ENCODE results near the gene TMEM272.
A peak's percentile ranks its signal among the peaks of the same experiment; 100 is the strongest.

The TMEM272 gene

DNA sequence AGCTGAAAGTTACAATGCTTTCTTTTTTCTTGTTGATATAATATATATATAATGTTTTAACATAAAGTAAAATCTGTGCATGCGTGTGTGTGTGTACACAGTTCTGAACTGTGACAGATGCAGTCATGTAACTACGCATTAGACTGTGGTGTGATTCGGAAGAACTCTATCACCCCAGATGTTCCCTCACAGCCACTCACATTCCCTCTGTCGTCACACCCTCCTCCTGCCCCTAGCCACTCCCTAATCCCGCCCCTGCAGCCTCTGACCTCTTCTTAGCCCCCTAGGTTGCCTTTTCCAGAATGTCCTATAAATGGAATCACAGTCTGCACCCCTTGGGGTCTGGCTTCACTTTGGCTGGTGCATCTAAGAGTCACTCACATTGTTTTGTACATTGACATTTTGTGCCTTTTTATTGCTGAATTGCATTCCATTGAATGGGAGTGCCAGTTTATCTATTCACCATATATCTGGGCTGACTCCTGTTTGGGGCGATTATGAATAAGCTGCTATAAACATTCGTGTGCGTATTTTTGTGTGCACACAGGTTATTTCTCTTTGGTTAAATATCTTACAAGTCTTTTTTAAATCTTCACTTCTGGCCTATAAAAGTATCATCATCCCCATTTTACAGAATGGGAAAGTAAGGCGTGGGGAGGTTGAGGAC, 61.4 kb downstream of the TMEM272 start:
- DNase-seq, result no peak

DNA sequence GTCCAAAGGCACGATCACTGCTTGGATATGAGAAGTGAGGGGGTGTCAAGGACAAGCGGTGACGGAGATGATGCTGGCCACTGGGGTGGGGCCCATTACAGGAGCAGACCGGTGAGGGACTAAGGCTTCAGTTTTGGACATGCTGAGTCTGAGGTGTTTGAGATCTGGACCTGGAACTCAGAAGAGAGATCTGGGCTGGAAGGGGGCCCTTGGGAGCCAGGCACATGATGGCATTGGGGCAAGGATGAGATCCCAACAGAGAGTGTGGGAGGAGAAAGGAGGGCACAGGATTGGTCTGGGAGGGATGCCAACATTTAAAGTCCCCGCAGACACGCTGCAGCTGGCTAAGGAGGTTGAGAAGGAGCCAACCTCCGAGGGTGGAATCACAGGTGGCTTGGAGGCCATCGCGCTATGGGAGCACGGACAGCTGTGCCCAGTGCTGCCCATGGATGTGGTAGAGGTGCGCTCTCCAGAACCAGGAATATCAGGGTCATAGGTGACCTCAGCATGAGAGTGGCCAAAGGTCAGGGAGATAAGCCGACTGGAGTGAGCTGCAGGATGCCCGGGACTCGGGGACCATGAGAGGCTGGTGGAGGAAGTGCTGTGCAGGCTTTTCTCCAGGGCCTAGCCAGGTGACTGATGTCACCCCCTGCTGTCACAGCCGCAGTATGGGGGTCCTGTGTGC, 62.8 kb downstream of the TMEM272 start:
- no peak for DNase-seq

DNA sequence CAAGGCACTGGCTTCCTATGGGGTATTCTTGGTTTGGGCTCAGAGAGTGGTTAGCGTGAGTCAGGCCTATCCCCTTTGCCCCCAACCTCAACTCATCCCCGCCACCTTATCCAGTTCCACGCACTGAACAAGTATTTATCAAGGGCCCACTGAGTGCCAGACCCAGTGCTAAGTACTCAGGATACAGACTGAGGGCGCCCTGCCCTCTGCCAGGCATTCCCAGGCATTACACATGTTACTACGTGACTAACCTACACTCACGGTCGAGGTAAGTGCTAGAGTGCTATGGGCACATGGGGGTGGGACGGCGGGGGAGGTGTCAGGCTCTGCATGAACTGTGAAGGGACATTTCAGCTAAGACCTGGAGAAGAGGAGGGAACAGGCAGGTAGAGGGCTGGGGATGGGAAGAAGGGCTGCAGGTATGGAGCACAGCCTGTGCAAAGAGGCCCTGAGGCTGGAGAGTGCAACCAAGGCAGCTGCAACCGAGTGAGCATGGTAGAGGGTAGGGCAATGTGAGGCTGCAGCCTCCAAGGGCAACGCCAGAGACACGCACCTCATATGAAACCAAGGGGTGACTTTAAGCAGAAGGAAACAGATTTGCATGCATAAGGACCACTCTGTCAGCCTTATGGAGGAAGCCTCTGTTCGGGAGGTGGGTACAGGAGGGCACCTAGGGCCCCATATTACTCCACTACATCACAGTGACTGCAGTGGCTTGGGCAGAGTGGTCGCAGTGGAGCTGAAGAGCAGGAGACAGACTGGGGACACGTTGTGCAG, 63.5 kb downstream of the TMEM272 start:
- DNase-seq, result no peak

DNA sequence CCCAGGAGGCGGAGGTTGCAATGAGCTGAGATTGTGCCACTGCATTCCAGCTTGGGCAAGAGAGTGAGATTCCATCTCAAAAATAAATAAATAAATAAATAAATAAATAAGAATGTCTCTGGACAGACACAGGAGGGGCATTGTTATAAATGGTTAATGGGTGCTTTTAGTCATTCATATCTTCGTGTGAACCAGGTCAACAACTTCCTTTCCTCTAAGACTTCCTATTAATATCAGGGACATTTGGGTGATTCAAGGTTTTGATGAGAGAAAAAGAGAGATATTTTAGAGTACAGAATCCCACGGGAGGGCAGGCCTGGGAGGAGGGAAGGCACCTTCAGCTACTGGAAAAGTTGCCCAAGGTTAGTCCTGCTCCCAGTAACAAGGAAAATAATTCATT, 64.9 kb downstream of the TMEM272 start:
- DNase-seq, result no peak

DNA sequence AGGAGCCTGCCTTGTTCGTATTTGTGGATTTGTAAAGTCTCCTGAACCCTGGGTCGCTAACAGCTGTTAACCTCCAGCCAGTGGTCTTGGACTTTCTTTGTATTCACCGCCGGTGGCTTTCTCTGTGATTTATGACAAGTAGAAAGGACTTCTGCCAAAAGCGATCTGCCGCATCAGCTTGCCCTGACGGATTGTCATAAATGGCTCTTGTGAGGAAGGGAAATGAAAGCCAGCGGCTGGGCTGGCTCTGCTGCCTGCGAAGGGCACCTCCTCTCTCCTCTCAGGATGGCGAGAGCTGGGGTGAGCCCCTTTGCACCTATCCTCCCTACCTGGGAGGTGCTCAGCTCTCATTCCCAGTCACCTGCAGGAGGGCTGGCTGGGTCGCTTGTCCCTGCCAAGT, 66.6 kb downstream of the TMEM272 start:
- peak in 1 of 58 donors; percentile 16 for DNase-seq

DNA sequence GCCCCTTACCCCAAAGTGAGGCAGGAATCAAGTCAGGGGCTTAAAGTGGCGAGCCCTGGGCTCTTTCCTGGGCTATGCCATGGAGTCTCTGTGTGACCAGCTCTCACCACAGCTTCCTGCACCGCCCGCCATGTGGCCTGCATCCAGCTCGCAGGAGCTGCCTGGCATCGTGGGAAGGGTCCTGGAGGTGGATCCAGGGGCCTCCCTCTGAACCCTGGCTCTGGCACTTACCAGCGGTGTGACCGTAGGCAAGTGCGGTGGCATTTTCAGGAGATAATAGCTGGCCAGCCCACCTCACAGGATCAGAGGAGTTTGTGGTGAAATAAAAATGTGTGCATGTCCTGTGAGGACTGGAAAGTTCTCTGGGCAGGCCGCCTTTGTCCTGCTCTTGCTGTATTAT, 67.1 kb downstream of the TMEM272 start:
- no peak for DNase-seq

DNA sequence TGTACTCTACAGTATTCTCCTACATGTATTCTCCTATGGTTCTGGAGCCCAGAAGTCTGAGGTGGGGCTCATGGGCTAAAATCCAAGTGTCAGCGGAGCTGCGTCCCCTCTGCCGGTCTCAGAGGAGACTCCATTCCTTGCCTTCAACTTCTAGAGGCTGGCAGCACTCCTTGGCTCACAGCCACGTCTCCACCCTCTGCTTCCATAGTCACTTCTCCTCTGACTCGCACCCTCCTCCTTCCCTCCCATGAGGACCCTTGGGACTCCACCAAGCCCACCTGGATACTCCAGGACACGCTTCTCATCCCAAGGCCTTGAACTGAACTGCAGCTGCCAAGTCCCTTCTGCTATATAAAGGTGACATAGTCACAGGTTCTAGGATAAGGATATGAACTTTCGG, 68.8 kb downstream of the TMEM272 start:
- DNase-seq, result no peak

DNA sequence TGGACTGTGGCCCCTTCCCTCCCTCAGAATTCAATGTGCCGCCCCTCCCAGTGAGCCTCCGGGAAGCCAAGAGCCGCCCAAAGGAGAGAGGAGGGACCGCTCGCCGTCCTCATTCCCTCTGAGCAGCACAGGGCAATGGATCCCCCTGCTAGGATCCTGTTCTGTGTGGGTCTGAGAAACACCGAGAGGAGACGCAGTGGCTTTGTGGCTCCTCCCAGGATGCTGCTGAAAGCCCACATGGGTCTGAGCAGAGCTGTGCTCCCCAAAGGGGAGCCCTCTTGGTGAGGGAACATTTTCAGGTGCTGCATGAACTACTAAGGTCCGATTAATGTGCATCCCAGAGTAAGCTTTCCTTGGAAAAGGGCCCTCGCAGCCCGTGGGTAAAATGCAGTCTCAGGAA, 71.5 kb downstream of the TMEM272 start:
- no peak for DNase-seq

DNA sequence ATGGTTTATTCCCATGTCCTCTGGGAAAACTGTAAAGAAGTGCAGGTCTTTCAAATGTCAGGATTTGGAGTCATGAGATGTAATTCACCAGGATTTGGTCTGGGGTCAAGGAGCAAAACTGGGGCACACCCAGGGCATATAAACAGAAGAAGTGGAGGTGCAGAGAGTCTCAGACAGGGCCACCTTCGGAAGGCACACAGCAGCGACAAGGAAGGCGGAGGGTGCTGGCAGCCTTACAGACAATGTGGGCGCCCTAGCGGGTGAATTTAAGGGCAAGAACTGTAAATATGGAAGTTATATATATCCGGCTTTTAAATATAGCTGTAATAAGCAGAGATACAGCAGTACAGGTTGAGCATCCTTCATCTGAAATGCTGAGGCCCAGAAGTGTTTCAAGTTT, 72.2 kb downstream of the TMEM272 start:
- peak in 2 of 58 donors; percentile 5 to 11 for DNase-seq

DNA sequence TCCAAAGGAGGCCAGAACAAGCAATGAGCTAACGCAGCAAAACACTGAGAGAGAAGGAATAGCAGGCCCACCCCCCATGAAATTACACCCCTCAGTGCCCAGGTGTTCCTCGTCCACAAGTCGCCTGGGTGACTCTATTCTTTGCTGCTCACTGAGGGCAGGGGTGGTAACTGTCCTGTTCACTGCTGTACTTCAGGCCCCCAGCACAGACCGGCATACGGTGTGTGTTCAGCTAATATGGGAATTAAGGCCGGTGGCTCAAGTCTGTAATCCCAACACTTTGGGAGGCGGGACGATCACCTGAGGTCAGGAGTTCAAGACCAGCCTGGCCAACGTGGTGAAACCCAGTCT, 72.9 kb downstream of the TMEM272 start:
- no peak for DNase-seq

DNA sequence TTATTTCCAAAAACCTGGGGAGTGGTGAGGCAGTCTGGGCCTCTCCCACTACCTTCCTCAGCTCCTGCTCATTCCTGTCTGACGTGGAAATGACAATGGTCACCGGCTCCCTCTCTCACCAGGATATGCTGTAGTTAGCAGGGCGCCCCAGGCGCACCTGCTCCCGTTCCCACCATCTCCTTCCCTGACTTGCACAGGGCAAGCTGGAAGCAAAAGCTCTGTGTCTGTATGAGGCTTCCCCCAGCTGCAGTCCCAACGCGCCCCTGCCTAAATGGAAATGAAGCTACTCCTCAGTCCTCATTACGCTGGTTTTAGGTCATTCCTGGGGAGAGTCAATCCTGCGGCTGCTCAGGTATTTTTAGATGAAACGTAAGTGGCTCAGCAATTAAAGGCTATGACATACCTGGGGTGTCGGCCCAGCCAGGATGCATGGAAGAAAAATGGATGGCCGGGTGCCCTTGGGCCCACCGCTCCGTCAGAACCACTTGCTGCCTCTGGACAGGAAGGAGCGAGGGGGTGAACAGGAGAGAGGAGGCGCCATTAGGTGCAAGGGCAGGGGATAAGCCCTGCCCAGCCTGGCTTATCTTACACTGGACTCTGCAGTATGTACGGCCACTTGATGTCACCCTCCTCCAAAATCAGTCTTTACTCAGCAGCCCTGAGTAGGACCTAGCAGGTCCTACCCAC, 73.4 kb downstream of the TMEM272 start:
- no peak for DNase-seq

DNA sequence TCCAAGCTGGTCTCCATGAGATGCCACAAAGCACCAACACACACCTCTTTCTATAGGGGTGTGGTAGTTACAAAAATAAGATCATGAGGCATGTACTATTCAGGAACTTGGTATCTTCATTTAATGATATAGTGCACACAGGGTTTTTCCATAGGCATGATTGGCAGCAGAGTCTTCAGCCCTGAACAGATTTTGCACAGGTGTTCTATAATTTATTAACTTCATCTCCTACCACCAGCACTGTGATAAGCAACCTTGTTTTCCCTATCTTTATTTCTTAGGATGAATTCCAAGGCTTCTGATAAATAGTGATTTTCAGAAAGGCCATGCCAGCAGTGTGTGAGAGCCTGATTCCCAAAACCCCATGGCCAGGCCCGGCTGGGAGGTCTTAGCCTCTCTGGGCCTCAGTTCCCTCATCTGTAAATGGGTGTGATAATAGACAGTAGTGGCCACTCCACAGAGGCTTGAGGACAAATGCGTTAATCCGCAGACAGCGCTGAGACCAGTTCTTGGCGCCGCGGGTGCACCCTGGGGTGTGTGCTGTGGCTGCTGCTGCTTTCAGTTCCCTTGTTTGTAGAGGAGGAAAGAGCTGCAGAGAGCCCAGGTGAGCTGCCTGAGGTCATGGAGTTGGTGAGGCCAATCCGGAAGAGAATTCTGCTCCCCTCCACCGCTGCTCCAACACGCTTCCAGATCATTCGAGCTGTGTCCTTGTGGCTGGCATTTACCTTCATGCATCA, 74.1 kb downstream of the TMEM272 start:
- DNase-seq, result no peak

DNA sequence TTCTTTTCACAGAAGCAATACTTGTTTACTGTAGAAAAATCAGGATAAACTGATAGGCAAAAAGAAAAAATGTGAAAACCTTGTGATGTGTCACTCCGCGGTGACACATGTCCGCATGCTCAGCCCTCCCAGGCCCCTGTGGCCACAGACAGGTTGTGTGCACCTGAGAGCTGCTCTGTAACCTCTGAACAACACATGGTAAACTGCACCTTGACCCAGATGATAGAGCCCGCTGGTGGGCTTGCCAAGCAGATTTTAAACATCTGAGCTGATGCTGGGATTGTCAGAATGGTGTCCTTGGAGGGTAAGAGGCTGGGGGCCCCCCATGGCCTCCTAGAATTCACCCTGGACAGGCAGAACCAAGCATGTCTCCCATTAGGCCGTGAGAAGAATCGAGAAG, 74.8 kb downstream of the TMEM272 start:
- no peak for DNase-seq

DNA sequence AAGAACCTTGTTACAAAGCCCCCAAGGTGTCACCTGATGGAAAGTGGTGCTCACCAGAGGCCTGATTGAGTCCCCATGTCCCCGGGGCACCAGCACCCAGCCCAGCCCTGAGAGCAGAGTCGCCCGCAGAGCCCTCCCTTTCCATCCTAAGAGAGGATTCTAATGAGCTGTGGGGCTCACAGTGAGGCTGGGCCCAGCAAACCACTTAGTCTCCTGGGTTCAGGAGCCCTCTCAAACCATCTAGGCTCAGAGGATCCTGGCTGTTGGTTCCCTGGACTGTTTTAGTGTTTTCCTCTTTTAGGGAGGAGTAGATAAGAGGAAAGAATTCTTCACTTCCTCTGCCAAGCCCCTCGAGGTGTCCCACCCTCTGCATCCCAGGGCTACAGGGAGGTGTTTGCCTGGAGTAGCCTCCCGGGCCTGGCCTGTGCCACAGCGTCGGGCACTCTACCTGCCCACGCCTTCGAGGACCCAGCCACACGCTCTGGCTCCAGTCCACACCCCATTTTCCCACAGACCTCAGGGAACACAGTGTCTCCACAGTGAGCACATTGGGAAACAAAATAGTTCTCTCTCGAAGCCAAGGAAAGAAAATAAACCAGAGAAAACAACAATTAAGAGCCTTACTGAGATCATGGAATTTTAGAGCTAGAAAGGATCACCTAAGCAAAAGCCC, 75.4 kb downstream of the TMEM272 start:
- DNase-seq, result peak in 7 of 58 donors; percentile 15 to 46 (median 21)

DNA sequence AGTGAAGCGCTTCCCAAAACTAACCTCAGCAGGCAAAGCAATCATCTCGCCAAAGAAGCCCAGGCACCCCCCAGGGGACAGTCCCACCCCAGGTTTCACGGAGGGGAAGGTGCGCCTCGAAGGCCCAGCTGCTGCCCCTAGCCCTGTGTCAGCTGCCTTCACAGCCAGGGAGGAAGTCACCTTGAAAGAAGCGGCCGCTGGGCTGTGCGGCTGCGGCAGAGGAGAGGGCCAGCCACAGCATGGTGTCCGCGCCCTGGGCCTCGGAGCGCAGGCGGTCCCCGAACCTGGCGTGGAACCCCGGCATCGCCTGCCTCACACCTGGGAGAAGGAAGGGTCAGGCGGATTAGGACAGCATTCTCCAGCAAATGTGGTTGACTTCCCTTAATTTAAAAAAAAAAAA, 76.0 kb downstream of the TMEM272 start:
- no peak for DNase-seq

DNA sequence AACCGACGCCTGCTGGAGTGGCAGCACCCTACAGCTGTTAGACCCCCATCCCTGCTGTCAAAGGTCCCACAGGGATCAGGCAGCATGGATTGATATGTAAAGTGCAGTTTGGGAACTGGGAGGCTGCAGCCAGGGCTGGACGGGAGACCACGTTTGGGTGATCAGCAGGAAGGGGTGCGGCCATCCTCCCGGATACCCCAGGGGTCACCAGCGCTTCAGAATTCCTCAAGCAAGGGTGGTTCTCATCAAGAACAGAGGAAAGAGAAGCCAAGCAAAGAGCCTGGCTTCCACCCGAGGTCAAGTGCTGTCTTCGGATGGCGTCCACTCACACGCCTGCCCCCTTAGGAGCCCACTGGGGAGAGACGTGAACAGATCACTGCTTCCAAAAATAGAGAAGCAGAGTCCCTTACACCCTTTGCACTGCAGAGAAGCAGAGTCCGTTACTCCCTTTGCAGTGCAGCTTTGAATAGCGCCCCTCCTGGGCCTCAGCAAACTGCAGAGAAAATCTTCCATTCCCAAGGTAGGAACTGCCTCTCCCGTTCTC, 76.5 kb downstream of the TMEM272 start:
- DNase-seq, result no peak

DNA sequence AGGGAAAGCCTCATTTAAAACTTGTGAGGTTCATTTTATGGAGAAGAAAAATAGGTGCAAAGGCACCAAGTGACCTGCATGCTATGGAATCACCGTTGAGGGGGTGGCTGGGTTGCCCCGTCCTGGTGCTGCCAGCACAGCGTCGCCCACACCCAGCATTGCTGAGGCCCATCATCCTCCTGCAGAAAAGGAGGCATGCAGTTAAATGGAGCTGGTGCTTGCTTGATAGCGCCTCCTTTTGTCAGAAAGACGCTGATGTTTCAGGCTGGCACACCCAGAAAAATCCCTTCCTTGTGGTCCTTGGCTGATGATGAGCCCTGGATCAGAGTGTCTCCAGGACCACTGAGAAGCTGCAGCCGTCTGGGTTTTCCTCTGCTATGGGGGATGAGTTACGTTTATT, 77.9 kb downstream of the TMEM272 start:
- no peak for DNase-seq

DNA sequence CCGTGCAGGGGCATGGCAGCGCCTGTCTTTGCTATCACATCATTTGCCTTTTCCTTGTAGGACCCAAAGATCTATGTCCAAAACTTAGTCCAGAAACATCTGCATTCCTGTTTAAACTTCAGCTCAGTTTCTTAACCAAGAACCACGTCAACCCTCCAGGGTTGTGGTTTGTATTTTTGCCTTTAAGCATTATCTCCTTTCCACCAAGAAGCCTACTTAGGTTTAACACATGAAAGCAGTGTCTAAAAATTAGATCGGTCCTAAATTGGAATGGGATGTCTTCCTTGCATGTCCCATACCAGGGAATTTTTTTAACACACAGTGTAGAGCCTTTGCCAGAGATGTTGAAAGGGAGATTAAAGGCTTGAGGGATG, 79.8 kb downstream of the TMEM272 start:
- DNase-seq, result no peak

DNA sequence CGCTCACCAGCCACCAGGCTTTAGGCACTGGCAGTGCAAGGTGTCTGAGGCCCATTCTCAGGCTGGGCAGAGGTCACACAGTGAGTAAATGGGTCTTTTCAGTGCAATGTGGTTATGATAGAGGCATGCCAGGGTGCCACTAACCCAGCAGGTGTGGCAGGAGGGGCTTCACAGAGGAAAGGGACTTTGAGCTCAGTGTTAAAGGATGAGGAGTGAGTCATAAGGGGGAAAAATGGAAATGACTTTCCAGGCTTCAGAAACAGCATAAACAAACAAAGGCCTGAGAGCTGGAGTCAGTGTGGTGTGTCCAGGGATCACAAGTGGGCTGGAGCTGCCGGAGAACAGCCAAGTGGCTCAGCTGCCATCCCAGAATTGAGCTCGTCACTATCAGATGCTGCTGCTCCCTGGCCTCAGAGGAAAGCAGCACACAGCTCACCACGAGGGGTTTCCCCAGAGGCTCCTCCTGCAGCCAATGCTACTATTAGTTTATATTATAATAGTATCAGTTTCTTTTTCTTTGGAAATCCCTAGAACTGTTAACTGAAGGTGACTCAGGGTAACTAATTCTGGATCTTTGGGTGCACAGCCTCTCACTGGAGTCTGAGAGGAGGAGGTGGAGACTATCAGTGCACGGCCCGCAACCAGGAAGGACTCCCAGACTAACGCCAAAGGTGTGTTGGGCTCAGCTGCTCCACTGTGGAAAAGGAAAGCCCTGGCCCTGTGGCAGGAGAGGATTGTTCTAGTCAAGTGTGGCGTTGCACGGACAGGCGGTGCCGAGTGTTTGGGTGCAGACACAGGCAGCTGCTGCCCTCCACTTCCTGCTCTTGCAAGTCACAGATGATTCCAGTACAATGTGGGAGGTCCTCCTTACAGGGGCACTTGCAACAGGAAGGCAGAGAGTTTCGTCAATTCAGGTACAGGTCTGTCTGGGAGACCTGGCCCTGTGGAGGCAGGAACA, 80.5 kb downstream of the TMEM272 start:
- peak in 38 of 58 donors; percentile 12 to 82 (median 48) for DNase-seq
